OCI-LY1 (cell line): ENCODE measurements around the gene DYNLT4.

Source experiments
- H2AFZ ChIP-seq: fragments of 200-600 bp; sonication (generic), shearing (Covaris generic); 2 replicates; pipeline ENCODE4 v1.6.0; 2014; ENCODE audit warnings: antibody characterized with exemption, mild to moderate bottlenecking, low read length
- H3F3A ChIP-seq: fragments of 200-600 bp; sonication (generic), shearing (Covaris generic); 2 replicates; pipeline ENCODE4 v1.6.0; 2014; ENCODE audit warnings: mild to moderate bottlenecking, antibody characterized with exemption, low read length, moderate library complexity; ENCODE audit not compliant: insufficient read depth
- H3K27ac ChIP-seq: fragments of 200-600 bp; sonication (generic); 2 replicates; pipeline ENCODE4 v1.5.1; 2014; ENCODE audit warnings: low read length, mixed run types, mild to moderate bottlenecking, low read depth; ENCODE audit not compliant: poor library complexity, severe bottlenecking
- H3K27me3 ChIP-seq: fragments of 200-600 bp; sonication (generic); 2 replicates; pipeline ENCODE4 v1.6.0; 2014; ENCODE audit warnings: antibody characterized with exemption, mild to moderate bottlenecking, low read length, moderate library complexity; ENCODE audit not compliant: insufficient read depth
- H3K36me3 ChIP-seq: fragments of 200-600 bp; sonication (generic); 2 replicates; pipeline ENCODE4 v1.6.1; 2014; ENCODE audit warnings: mild to moderate bottlenecking, antibody characterized with exemption, low read length, moderate library complexity, mixed read lengths; ENCODE audit not compliant: insufficient read depth
- H3K4me1 ChIP-seq: fragments of 200-600 bp; sonication (generic); 2 replicates; pipeline ENCODE4 v1.5.1; 2014; ENCODE audit warnings: mild to moderate bottlenecking, low read length, moderate library complexity; ENCODE audit not compliant: insufficient read depth, severe bottlenecking
- H3K4me2 ChIP-seq: fragments of 200-600 bp; sonication (generic), shearing (Covaris generic); 2 replicates; pipeline ENCODE4 v1.6.1; 2014; ENCODE audit warnings: low read length
- H3K4me3 ChIP-seq: fragments of 200-600 bp; sonication (generic); 2 replicates; pipeline ENCODE4 v1.5.1; 2014; ENCODE audit warnings: low read length, low read depth, mild to moderate bottlenecking, mixed read lengths; ENCODE audit not compliant: poor library complexity, severe bottlenecking
- H3K79me2 ChIP-seq: fragments of 200-600 bp; shearing (Covaris generic); 2 replicates; pipeline ENCODE4 v1.6.1; 2016; ENCODE audit warnings: mixed run types, low read length, mixed read lengths; ENCODE audit not compliant: insufficient read depth
- H3K9ac ChIP-seq: fragments of 200-600 bp; sonication (generic), shearing (Covaris generic); 2 replicates; pipeline ENCODE4 v1.6.1; 2014; ENCODE audit warnings: mild to moderate bottlenecking, low read length, mixed read lengths
- H3K9me2 ChIP-seq: fragments of 200-600 bp; sonication (generic), shearing (Covaris generic); 2 replicates; pipeline ENCODE4 v1.6.1; 2014; ENCODE audit warnings: low read depth, mild to moderate bottlenecking, low read length, mixed read lengths
- H3K9me3 ChIP-seq: fragments of 200-600 bp; shearing (Covaris generic); 2 replicates; pipeline ENCODE4 v1.6.1; 2014; ENCODE audit warnings: low read length, mixed read lengths
- H4K20me1 ChIP-seq: fragments of 200-600 bp; sonication (generic), shearing (Covaris generic); 2 replicates; pipeline ENCODE4 v1.6.0; 2016; ENCODE audit warnings: mild to moderate bottlenecking, low read length; ENCODE audit not compliant: insufficient read depth
- EZH2 ChIP-seq: fragments of 200-600 bp; sonication (generic), shearing (Covaris generic); IDR thresholded peaks from 2 replicates; pipeline ENCODE4 v1.8.0; 2017; ENCODE audit warnings: borderline replicate concordance, mixed run types, mild to moderate bottlenecking, antibody characterized with exemption, low read length, moderate library complexity, mixed read lengths
- TF ChIP-seq, protein P1 (sequence below): fragments of 200-600 bp; sonication (generic), shearing (Covaris generic); IDR thresholded peaks from 2 replicates; pipeline ENCODE4 v1.5.1; 2017; ENCODE audit warnings: mild to moderate bottlenecking, antibody characterized with exemption, low read length, moderate library complexity, mixed read lengths

DYNLT4 gene

DNA sequence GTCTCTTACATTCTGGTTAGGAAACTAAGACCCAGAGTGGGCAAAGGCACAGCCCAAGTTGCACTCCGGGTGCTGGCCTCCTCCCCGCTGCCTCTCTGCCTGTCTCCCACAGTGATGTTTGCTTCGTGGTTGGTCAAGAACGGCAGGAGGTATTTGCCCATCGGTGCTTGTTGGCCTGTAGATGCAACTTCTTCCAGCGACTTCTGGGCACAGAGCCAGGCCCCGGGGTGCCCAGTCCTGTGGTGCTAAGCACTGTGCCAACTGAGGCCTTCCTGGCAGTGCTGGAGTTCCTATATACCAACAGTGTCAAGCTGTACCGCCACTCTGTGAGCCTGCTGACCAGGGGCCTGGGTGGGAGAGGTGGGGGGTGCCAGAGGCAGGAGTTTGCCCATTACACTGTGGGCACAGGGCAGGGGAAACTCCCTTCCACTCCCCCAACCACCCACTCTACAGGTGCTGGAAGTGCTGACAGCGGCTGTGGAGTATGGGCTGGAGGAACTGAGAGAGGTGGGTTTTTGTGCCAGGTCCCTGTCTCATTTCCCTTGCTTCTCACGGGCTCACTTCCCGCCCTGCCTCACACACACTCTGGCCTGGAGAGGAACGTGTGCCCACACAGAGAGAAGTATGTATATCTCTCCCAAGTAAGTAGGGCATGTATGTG, 3.1 kb upstream of the DYNLT4 start:
- no peak for TF ChIP-seq EZH2
- TF ChIP-seq, protein P1, sequence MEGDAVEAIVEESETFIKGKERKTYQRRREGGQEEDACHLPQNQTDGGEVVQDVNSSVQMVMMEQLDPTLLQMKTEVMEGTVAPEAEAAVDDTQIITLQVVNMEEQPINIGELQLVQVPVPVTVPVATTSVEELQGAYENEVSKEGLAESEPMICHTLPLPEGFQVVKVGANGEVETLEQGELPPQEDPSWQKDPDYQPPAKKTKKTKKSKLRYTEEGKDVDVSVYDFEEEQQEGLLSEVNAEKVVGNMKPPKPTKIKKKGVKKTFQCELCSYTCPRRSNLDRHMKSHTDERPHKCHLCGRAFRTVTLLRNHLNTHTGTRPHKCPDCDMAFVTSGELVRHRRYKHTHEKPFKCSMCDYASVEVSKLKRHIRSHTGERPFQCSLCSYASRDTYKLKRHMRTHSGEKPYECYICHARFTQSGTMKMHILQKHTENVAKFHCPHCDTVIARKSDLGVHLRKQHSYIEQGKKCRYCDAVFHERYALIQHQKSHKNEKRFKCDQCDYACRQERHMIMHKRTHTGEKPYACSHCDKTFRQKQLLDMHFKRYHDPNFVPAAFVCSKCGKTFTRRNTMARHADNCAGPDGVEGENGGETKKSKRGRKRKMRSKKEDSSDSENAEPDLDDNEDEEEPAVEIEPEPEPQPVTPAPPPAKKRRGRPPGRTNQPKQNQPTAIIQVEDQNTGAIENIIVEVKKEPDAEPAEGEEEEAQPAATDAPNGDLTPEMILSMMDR, result no peak
- Histone ChIP-seq H3K27me3 (no peaks in the 10 kb centered on the region), H3K36me3 (0 out of 2 replicates have a peak, but pooled peaks cover 3% of the 10 kb centered on the region), H3F3A (no peaks in the 10 kb centered on the region), H3K4me1 (peaks cover 55% of the 10 kb centered on the region), H3K9me3 (no peaks in the 10 kb centered on the region), H2AFZ (no peak overlapping the region), H3K27ac (peak overlapping the region; percentile 90), H3K9ac (peak overlapping the region; percentile 6; the same call in 1 of the 2 replicates), H3K4me2 (peak overlapping the region; percentile 27; the same call in 1 of the 2 replicates), H4K20me1 (no peaks in the 10 kb centered on the region), H3K9me2 (no peaks in the 10 kb centered on the region), H3K4me3 (no peak overlapping the region), H3K79me2 (no peaks in the 10 kb centered on the region)

DNA sequence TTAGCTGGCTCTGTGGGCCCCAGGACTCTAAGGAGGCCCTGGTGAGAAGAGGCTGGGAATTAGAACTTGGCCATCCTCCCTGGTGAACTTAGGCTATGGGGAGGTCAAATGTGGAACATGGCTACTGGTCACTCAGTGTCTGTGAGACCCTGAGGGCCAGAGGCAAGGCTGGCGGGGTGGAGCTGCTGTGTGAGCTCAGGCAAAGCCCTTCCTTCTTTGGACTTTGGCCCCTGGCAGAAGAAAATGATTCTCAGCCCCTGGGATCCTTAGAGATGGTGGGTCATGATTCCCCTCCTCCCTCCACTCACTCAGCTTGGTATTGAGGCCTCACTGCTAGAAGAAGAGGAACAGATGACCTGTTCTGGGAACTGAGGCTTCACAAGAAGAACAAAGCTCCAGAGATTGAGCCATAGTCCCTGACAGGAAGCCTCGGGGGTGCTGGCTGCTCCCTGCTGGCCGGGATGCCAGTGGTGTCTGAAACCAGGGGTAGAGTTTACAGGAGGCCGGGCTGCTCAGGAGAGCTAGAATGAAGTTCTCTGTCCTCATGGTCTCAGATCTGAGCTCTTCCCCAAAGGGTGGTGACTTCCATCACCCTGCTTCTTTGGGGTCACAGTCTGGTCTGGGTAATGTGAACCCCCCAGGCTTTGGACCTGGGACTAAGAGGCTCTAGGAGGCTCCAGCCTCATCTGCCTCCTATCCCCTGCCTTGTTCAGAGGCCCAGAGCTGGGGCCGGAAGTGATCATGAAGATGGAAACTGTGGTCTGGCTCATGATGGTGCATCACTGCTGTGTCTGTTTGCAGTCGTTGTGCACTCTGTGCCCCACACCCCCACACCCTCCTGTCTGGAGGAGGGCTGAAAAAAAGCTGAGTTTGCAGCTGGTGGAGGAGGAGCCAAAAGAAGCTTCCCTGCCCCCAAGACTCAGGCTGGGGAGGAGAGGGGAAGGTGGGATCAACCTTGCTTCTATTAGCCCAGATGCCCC, 2.1 kb upstream of the DYNLT4 start:
- no peak overlapping the region for H2AFZ ChIP-seq
- peak overlapping the region; percentile 35 for H3K9ac ChIP-seq
- H3K36me3 ChIP-seq, result peaks cover 9% of the 10 kb centered on the region; the same call in 1 of the 2 replicates
- H3K4me3 ChIP-seq, result no peak overlapping the region
- no peaks in the 10 kb centered on the region for H3K27me3 ChIP-seq
- peak overlapping the region; percentile 27 for H3K4me2 ChIP-seq
- H3K9me2 ChIP-seq, result no peaks in the 10 kb centered on the region
- peaks cover 48% of the 10 kb centered on the region for H3K4me1 ChIP-seq
- H3F3A ChIP-seq, result no peaks in the 10 kb centered on the region
- no peaks in the 10 kb centered on the region for H4K20me1 ChIP-seq
- TF ChIP-seq EZH2, result no peak
- TF ChIP-seq, protein P1, result no peak
- peak overlapping the region; percentile 90 for H3K27ac ChIP-seq
- H3K9me3 ChIP-seq, result no peaks in the 10 kb centered on the region
- no peaks in the 10 kb centered on the region for H3K79me2 ChIP-seq

DNA sequence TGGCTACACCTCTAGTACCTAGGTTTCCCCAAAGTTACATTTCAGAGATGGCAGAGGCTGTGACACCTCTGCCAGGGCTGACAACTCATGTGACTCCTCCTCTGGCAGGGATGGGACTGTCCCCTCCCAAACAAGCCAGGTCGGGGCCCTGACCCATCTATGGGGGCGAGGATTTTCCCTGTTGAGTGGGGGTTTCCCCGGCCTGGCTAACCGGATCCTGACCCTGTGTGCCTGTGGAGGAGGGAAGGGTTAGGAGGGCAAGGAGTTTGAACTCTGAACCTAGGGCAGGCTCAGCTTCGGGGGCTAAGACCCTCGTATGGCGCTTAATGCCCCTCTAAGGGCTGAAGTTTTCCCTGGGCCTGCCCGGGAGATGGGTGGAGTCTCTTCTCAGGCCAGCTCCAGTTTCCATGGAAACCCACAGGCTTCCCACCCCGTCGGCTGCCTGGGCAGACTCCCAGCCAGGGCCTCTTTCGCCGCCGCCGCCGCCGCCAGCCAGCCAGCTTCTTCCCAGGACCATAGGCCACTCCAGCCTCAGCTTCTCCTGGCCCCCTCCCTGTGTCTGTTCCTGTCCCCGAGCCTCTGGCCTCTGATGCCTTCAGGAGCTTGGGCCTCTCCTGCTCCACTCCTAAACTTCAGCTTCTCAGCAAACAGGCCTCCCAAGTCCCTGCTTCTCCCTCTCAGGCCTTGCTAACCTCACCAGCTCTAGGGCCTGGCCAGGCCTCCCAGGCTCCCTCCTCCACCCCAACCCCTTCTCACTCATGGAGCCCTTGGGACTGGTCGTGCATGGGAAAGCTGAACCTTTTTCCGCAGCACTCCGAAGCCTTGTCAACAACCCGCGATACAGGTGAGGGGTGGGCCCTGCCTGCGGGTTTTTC, 1.1 kb upstream of the DYNLT4 start, which contains the start of gene BTBD19:
Gene BTBD19 (plus strand): TSS at position 461 of the 875 bp plus-strand sequence. CDS start 298 bp downstream, at position 759.
- no peak for TF ChIP-seq EZH2
- TF ChIP-seq, protein P1, result no peak
- peak within 1 kb of the TSS; percentile 35 for H3K9ac ChIP-seq
- H3K9me2 ChIP-seq, result no peaks in the 10 kb centered on the region
- H3K9me3 ChIP-seq, result no peaks in the 10 kb centered on the region
- peaks cover 43% of the 10 kb centered on the region for H3K4me1 ChIP-seq
- no peak within 1 kb of the TSS for H2AFZ ChIP-seq
- H3K36me3 ChIP-seq, result peaks cover 11% of the 10 kb centered on the region; the same call in 1 of the 2 replicates
- no peaks in the 10 kb centered on the region for H3K27me3 ChIP-seq
- H4K20me1 ChIP-seq, result no peaks in the 10 kb centered on the region
- H3K27ac ChIP-seq, result peak within 1 kb of the TSS; percentile 90
- no peak within 1 kb of the TSS for H3K4me3 ChIP-seq
- no peaks in the 10 kb centered on the region for H3K79me2 ChIP-seq
- H3K4me2 ChIP-seq, result peak within 1 kb of the TSS; percentile 27
- no peaks in the 10 kb centered on the region for H3F3A ChIP-seq
